GM18507 (cell line): Measurements from ENCODE around the gene TSPEAR.
"Not testable (repeated sequence)": the region's sequence is repeated elsewhere in the genome, so short reads cannot be mapped to it uniquely, and the experiment has no call there.

ENCODE experiments used
- DNase-seq: peaks from one replicate; pipeline ENCODE4 v3.0.0; 2011; ENCODE audit warnings: low read depth; ENCODE audit not compliant: insufficient read length; ENCODE audit errors: extremely low spot score
- FAIRE-seq: peaks from 2 replicates; lab custom pipeline; 2011; peaks lifted over from hg19 to GRCh38; lab: Jason Lieb, UNC

Gene TSPEAR

GRCh38 chr21:44691686-44692085 is 19.7 kb downstream of the TSPEAR start:
- DNase-seq (no peak), FAIRE-seq (no peak)

GRCh38 chr21:44689740-44690139 is 21.6 kb downstream of the TSPEAR start:
- FAIRE-seq, DNase-seq: not testable (repeated sequence)

DNA sequence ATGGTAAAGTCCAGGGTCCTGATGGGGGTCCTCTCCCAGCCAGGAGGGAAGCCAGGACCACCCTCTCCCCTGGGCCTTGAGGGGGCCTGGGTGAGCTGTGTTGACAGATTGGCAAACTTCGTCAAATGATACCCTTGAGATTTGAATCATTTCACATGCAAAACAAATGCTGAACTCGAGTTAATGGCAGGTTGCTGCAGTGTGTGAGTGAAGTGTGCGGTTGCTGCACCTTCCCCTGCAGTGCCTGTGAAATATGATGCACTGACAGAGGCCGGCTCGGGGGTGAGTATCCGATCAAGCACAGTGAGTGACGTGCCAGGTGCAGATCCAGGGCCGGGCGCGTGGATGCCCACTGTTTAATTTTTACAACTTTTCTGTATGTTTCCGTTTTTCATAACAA is 23.7 kb downstream of the TSPEAR start:
- no peak for FAIRE-seq

GRCh38 chr21:44686843-44687561 is 24.4 kb downstream of the TSPEAR start:
- DNase-seq (no peak), FAIRE-seq (no peak)

More for the DNA sequence above, 23.7 kb downstream of the TSPEAR start:
- no peak for DNase-seq

- no peak for FAIRE-seq
Measured at GRCh38 chr21:44686000-44686781, 25.2 kb downstream of the TSPEAR start.

GRCh38 chr21:44685050-44685449 is 26.3 kb downstream of the TSPEAR start:
- not testable (repeated sequence) for DNase-seq

More at GRCh38 chr21:44686000-44686781, 25.2 kb downstream of the TSPEAR start:
- DNase-seq, result no peak

GRCh38 chr21:44684483-44684882 is 26.9 kb downstream of the TSPEAR start:
- no peak for FAIRE-seq

More at GRCh38 chr21:44685050-44685449, 26.3 kb downstream of the TSPEAR start:
- not testable (repeated sequence) for FAIRE-seq

DNA sequence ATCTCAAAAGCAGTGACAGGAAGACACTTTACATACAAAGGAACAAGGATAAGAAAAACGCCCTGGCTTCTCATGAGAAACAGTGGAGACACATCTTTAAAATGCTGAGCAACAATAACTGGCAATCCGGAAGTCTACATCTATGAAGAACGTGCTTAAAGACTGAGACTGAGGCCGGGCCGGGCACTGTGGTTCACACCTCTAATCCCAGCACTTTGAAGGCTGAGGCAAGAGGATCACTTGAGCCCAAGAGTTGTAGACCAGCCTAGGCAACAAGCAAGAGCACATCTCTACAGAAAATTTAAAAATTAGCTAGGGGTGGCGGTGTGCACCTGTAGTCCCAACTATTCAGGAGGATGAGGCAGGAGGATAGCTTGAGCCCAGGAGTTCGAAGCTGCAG is 27.3 kb downstream of the TSPEAR start:
- DNase-seq, result no peak
- no peak for FAIRE-seq

More at GRCh38 chr21:44684483-44684882, 26.9 kb downstream of the TSPEAR start:
- no peak for DNase-seq

DNA sequence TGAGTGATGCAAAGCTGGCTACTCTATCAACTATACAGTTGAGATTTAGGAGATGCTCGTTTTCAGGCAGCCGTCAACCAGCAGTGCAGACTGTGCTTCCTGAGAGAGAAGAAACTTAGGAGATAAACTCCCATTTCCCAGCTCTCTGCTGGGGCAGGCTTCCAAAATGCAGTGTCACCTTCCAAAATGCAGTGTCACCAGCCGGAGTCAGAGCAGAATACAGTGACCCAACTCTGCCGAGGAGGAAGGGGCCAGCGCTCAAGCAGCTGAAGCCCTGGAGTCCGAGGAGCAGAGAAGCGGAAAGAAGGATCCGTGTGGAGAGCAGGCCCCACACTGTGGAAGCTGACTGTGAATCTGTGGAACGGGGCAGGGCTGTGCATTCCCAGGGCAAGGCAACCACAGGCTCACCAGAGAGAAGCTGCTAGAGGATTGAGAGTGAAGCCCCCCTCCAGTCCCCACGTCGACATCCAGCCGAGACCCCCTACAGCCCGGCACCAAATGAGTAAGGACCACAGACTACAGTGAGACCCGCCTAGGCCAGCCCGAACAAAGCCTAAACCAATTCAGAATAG is 28.7 kb downstream of the TSPEAR start:
- DNase-seq, result no peak
- no peak for FAIRE-seq

- DNase-seq, result no peak
- no peak for FAIRE-seq
Measured at GRCh38 chr21:44681861-44682579, 29.4 kb downstream of the TSPEAR start, which contains the start of gene KRTAP12-1. Gene KRTAP12-1 (minus strand): TSS chr21:44682163. CDS start chr21:44682123, 40 bp downstream.

GRCh38 chr21:44681152-44681551 is 30.2 kb downstream of the TSPEAR start:
- FAIRE-seq (no peak), DNase-seq (no peak)

DNA sequence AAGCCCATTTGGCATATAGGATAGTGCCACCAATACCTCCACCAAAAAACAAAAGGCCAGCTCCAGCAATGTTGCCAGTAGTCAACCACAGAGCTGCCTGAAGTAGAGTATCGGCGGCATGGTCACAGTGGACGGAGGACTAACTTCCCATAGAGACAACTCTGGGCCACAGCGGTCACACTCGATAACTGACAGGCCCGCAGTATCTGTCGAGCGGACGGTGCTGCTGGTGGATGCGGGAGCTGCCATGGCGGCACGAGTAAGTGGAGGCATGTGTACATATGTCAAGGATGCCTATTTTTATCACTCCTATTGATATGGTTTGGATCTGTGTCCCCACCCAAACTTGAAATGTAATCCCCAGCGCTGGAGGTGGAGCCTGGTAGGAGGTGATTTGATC is 33.5 kb downstream of the TSPEAR start:
- no peak for FAIRE-seq
- no peak for DNase-seq

DNA sequence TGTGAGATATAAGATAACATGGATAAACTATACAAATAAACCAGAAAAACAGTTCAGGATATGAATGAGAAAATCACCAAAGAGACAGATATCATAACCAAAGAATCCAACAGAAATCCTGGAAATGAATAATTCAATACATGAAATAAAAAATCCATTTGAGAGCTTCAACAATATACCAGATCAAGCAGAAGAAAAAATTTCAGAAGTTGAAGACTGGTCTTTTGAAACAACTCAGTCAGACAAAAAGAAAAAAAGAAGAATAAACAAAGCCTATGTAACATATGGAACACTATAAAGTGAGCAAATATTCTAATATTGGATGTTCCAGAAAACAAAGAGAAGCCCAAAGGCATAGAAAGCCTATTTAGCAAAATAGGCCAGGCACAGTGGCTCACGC is 39.5 kb downstream of the TSPEAR start:
- FAIRE-seq (no peak), DNase-seq (no peak)

DNA sequence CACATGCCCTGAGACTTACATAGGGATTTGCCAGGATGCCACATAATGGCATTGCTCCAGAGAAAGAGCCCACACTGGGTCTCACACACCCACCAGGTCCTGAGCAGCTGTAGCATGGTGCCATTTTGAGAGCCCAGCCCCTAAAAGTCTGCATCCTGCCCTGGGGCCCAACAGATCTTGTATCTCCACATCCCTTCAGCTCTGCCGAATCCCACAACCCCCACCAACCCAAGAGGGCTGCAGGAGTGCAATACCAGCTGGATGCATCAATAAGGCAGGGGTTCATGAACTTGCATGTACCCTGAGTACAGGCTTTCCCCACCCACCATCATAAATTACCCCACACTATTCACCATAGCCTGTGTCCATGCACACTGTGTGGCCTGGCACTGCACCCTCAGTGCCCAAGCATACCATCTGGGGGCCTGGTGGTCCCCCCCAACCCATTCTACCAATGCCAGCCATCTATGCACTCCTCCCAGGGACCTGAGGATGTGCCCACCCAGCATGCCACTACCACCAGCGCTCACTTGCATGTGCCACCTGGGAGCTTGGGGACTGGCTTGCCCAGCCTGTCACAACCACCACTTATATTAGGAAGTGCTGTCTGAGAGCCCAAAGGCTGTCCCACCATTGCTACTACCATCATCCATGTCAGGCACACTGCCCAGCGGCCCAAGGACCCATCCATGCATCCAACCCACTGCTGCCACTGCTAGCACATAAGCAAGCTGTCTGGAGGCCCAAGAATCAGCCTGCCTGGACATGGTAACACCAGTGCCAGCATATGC is 40.5 kb downstream of the TSPEAR start:
- no peak for DNase-seq
- no peak for FAIRE-seq

DNA sequence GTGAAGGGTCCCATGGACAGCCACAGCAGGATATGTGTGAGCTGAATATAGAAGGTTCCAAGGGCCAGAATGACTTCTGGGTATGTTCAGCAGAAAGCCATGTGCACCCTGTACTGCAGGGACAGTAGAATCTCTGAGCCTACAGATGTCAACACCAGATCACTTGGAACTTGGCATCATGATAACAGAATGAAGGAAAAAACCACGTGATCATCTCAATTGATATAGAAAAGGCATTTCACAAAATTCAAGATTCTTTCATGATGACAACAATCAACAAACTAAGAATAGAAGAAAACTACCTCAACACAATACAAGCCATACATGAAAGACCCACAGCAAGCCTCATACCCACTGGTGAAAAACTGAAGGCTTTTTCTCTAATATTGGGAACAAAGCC is 43.8 kb downstream of the TSPEAR start:
- DNase-seq (no peak), FAIRE-seq (no peak)

GRCh38 chr21:44666401-44667320 is 44.7 kb downstream of the TSPEAR start, which contains the start of gene KRTAP12-2:
Gene KRTAP12-2 (minus strand): TSS chr21:44666927. CDS start chr21:44666886, 41 bp downstream.
- DNase-seq (no peak), FAIRE-seq (no peak)

DNA sequence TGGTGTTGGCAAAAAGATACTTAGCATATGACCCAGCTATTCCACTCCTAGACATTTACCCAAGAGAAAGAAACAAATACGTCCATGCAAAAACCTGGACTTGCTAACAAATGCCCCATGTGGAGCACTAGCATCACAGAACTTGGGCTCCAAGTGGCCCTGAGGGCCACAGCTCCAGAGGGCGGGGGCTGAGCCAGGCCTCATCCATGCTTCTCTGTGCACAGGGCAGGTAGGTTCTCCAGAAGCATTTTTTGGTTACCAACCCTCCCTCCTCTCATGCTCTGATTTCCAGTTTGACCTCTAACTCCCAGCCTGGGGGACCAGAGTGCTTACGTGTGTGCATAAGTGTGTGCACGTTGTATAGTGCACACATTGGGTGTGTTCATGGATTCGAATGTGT is 46.7 kb downstream of the TSPEAR start:
- DNase-seq, result no peak
- no peak for FAIRE-seq

DNA sequence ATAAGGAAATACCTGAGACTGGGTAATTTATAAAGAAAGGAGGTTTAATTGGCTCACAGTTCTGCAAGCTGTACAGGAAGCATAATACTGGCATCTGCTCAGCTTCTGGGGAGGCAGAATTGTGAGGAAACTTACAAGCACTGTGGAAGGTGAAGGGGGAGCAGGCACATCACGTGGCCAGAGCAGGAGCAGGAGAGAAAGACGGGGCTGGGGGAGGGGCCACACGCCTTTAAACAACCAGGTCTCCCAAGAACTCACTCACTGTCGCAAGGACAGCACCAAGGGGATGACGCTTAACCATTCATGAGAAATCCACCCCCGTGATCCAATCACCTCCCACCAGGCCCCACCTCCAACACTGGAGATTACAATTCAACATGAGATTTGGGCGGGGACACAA is 49.8 kb downstream of the TSPEAR start:
- not testable (repeated sequence) for DNase-seq, FAIRE-seq
